ENCODE results near the gene FRMD4A.

GRCh38 chr10:13813550-13813949 lies 517.2 kb downstream of the FRMD4A start:
- TF ChIP-seq, protein P1, sequence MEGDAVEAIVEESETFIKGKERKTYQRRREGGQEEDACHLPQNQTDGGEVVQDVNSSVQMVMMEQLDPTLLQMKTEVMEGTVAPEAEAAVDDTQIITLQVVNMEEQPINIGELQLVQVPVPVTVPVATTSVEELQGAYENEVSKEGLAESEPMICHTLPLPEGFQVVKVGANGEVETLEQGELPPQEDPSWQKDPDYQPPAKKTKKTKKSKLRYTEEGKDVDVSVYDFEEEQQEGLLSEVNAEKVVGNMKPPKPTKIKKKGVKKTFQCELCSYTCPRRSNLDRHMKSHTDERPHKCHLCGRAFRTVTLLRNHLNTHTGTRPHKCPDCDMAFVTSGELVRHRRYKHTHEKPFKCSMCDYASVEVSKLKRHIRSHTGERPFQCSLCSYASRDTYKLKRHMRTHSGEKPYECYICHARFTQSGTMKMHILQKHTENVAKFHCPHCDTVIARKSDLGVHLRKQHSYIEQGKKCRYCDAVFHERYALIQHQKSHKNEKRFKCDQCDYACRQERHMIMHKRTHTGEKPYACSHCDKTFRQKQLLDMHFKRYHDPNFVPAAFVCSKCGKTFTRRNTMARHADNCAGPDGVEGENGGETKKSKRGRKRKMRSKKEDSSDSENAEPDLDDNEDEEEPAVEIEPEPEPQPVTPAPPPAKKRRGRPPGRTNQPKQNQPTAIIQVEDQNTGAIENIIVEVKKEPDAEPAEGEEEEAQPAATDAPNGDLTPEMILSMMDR (conservative IDR thresholded peaks at IDR 0.05 in 1 of 2, IDR thresholded peaks at IDR 0.05 in 1 of 2; ENCODE audit: extremely low read depth in 1 of 2, insufficient read depth in 1 of 2, low read depth in 1 of 2, low read length in 2 of 2): no peak
- no peak for TF ChIP-seq EZH2 (IDR thresholded peaks at IDR 0.05; ENCODE audit: borderline replicate concordance, low read length)
